MV-4-11 (cell line): Measurements from ENCODE around the gene TNS3.
"Not testable (repeated sequence)": the region's sequence is repeated elsewhere in the genome, so short reads cannot be mapped to it uniquely, and the experiment has no call there.

Experiments
- DNase-seq: peaks from one replicate; lab custom pipeline; 2025; lab: John Stamatoyannopoulos, UW

Gene TNS3

DNA sequence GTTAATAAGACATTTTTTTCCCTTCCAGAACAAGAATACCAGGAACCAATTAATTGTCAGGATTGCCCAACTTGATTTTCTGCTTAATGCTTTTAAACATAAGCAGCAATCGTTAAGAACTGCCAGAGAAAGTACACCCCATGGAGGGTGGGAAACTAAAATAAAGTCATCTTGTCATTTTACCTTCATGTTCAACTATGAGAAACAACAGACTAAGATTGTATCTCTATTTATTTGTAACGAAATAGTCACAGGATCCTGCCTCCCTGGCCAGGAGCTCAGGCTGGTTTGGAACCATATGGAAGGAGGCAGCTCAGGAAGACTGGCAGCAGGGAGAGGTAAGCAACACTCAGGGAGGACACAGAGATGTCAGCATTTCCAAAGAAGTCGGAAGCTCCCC is 129.6 kb downstream of the TNS3 start:
- no peak for DNase-seq

DNA sequence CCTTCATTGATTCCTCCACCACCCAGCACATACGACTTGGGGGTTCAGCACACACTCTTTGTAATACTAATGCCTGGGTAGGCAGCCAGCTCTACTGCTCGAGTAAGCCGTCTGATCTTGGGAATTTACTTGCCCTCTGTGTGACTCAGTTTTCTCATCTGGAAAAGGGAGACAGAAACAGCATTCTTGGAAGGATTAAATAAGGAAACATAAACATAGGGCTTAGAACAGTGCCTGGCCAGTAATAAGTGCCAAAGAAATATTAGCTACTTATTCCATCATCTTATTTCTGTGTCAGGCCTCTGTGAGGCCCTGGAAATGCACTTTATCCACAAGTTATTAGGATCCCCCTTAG is 130.1 kb downstream of the TNS3 start:
- no peak for DNase-seq

DNA sequence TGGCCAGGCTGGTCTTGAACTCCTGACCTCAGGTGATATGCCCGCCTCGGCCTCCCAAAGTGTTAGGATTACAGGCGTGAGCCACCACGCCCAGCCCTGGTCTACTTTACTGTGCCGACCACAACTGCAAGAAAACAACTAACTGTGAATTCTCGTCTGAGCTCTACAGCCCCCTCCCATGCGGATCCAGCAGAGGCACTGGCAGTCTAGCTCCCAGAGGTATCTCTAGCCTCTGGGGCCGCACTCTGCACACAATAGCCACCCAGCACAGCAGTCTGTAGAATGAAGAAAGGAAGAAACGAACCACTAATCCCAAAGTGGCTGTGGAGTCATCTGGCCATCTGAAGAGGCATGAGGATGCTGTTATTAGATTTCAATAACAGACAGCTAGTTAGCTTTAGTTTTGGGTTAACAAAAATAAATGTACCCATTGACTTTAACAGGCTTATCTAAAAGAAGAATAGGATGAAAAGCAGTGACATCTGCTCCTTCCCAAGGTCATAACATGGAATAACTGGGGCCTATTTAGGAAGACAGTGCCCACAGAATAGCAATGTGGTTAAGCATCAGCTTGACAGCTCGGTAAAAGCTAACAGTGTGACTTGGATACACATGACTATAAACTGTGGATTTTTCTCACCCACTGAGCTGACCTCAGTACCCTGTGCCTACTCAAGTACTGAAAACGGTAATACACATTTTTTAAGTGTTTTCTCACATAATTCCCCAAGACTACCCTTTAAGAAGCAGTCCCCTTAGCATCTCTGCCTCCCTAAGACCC is 131.9 kb downstream of the TNS3 start:
- no peak for DNase-seq

DNA sequence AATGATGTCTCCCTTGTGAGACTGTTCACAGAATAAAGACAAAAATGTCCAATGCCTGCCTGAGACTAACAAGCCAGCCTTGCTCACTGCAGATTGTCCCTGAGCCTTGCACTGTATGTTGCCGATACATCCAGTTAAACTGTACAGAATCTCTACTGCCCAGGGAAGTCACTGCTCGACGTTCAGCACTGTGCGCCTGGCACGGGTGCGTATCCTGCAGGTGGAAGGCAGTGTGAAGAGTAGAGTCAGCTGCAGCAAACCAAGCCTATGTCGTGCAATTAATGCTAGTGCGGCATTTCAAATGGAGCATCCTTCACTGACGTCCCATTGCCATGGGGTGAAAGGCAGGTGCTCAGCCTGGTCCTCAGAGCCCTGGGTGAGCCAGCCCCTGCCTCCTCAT is 132.9 kb downstream of the TNS3 start:
- no peak for DNase-seq

DNA sequence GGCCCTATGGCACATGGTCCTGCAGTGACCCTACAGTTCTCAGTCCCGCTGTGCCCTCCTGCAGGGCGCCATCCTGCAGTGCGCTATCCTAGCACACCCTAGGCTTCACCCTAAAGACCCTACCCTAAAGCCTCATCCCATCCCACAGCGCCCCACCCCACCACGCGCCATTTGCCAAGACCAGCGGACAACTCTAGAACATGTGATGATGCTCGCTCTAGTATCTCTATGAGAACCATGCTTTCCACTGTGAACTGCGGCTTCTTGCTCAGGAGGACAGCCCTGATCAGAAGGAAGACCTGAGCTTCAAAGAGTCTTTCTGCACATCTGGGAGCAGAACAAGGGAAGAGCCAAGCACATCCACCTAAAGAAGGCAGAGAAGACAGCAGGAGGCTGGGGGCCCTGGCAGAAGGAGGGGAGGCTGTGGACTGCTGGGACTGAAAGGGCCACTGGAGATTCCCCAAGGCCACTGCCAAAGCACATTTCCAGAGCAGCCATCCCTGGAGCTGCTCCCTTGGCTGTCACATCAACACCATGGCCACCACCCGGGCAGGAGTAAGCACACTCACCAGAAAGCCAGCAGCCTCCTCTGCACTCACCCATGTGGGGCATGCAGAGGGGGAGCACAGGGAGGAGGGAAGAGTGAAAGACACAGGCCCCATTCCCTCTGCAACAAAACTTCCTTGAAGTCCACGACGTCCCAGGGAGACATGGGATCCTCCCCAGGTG is 134.1 kb downstream of the TNS3 start:
- no peak for DNase-seq

DNA sequence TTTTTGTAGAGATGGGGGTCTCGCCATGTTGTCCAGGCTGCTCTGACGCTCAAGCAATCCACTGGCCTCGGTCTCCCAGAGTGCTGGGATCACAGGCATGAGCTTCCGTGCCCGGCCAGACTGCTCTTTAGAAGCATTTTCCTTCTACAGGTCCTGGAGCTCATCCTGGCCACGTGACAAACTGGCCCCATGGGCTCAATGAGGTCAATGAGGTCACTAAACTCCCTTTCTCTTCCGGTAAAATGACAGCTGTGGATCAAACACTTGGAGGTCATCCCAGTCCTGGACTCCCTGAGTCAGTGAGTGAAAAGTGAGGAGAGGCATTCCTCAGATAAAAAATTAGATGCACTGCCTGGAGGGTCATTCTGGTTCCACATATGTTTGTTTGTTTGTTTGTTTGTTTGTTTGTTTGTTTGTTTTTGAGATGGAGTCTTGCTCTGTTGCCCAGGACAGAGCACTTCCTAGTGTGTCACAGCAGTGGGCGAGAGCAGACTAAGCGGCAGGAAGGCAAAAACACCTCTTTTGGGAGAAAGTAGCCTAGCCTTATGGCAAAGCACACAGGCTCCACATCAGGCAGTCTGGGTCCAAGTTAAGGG is 134.9 kb downstream of the TNS3 start:
- DNase-seq: no peak

DNA sequence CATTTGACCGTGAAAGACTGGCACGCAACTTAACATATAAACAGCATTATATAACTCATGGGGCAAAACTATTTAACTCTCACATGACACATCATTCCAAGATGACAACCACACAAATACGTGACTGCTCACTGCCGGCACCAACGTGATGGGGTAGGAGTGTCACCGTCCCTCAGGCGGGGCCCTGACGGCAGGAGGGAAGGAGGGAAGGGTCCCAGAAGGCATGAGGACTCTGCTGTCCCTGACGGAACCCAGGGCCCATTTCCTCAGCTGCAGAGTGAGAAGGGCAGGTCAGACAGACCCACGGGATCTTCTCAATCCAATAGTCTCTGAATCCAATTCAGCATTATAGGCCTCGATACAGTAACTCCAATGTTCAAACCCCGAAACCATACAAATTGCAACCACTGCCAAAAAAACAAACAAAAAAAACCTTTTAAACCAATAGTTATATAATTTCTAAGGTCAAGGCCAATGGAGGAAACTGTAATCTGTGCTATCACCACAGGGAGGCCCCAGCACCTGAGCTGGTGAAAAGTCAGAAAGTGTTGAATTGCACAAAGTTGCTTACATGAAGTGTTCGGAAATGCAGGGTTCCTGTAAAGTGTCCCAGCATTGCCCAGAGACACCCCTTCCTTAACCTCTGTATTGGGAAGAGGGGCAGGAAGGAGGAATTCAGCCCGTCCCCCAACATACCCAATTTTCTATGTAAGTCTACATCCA is 137.4 kb downstream of the TNS3 start:
- DNase-seq: peak; percentile 8

DNA sequence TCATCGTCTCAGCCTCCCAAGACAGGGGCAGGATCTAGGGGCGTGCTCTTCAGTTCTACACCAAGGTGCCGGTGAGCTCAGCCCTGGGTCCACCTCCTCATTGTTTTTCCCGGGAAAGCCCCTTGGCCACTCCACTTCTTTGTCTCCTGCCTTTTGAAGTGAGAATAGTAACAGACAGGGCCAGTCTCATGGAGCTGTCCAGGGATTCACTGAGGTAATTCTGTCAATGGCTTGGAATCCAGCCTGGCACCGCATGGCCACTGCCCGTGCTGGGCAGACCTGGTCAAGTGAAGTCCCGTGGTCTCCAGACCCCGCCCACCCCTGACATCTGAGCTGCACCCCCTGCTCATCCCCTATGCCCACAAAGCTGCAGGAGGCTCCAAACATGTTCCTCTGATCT is 138.9 kb downstream of the TNS3 start:
- no peak for DNase-seq

DNA sequence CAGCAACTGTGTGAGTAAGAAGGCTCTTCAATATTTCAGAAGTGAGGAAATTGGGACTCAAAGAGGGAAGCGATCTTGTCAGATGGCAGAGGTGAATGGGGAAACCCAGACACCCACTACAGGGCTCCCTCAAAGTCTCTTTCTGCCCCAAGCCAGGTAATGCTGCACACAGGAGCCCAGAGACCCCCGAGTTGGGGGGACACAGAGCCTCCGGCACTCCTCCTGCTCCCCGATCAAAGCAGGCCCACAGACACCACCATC is 139.4 kb downstream of the TNS3 start:
- no peak for DNase-seq

DNA sequence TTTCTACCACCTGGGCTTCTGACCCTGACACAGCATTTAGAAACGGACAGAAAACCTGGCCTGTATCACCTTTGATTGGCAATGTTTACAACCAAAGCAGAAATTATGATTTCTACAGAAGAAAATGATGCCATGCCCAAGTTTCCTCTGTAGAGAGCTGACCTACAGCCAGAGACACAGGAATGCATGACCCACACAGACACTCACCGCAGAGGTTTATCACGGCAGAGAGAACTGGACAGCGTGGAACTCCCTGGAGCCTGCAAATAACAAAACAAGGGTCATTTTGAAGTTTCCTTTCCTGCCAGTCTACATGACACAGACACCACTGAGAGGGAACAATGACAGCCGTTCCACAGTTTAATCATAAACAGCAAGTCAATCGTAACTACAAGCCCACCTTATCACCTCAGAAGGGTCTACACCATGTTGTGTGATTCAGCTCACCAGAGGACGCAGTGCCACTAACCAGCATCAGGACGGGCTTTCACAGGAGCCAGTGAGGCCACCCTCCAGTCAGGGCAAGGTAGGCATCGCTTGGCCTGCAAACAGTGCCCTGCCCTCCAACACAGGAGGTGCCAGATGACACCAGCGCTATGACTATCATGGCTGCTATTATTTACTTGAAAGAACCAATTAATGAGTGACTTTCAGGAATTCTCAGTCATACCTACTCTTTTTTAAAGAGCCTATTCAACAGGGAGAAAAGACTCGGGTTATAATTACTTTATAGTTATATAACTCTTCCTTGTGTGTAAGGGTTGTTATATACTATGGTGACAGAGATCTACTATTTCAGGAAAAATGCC is 139.9 kb downstream of the TNS3 start:
- no peak for DNase-seq

DNA sequence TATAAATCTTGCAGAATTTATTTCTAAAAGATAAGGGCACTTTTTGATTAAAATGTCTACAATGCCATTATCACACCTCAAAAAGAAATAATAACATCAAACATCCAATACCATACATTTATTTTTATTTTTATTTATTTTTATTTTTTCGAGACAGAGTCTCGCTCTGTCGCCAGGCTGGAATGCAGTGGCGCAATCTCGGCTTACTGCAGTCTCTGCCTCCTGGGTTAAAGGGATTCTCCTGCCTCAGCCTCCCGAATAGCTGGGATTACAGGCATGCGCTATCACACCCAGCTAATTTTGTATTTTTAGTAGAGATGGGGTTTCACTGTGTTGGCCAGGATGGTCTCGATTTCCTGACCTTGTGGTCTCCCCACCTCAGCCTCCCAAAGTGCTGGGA is 140.9 kb downstream of the TNS3 start:
- DNase-seq: not testable (repeated sequence)

DNA sequence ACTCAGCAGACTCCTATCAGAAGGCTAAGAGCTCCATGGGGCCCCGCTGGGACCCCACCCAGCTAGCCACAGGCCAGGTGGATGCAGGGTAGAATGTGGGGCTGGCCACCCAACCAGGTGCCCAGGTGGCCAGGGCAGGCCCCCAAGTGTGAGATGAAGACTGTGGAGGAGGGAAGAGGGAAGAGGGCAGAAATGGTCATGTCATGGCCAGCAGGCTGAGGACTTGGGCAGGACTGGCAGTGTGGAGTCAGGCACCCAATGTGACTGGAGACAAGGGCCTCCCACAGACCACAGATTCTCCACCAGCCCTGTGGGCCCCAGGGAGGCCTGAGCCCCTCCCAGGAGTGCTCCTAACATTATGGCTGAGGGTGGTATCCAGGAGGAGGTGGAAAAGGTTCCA is 141.6 kb downstream of the TNS3 start:
- DNase-seq: no peak

DNA sequence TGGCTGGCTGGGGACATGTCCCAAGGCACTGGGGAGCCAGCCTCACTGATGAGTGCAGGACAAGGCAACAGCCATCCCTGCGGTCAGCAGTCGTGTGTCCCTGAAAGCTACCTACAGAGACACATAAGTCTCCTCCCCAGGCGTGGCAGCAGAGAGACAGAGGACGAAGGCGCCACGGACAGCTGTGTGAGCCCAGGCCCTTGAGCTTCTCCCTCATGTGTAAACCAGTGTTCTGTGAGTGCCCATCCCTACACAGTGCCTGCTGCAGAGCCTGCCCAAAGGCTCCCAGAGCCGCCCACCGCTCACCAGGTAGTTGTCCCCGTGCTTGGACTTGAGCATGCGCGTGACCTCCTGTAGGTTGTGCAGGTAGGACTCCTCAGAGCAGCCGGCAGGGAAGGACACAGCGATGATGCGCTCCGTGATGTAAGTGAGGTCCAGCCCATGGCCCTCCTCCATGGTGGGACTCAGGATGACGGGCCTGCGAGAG is 142.7 kb downstream of the TNS3 start:
- DNase-seq: no peak

DNA sequence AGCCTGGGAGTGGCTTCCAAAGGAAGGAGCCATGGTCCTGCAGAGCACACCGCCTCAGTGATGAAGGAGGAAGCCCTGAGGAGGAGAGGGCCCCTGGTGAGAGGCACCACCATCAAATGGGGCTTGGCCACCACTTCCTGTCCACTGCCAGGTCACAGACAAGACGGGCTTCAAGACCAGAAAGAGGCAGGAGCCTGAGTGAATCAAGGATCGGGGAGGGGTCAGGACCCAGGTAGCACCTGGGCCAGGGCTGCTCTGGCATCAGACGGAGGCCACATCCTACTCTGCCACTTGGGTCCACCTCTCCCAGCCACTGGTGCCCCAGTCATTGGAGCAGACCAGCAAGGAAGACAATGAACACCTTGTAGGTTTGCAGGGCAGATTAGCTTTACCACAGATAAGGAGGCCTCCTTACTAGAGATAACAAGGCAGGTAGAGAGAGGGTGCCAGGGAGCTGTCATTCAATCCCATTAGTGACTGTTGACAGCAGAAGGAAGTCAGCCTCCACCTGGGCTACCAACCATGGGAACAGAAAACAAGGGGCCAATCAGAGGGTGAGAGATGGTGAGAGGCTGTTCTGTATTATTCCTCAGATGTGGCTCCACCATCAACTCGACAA is 143.4 kb downstream of the TNS3 start:
- DNase-seq: no peak

DNA sequence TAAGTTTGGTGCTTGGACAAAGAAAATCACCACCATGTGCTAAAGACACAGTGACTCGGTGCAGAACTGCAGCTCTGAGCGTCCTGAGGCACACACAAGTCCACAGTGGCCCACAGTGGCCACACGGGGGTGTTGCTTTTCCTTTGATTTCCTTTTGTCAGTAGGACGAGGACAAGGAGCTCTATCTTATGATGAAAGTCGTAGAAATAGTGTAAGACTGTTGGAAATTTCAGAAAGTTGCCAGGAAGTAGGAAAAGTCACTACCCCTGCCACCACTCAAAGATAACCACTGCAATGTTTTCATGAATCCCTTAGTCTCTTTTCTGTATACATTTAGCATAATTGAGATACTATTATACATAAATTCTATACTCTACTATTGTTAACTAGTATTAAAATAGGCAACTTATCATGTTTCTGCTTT is 146.0 kb downstream of the TNS3 start:
- peak; percentile 38 for DNase-seq

DNA sequence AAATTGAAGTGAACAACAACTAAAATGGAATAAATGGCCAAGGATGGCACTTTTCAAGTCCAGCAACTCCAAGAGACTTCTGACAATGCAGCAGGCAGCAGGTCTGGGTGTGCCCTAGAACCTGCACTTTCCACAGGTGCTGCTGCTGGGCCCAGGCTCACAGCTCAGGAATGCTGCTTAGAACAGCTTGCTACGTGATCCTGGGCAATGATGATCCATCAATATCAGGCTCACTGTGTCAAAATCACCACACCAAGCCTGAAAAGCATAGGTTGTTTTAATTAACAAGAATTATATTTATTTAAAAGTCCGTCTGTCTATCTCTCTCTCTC is 148.4 kb downstream of the TNS3 start:
- no peak for DNase-seq

DNA sequence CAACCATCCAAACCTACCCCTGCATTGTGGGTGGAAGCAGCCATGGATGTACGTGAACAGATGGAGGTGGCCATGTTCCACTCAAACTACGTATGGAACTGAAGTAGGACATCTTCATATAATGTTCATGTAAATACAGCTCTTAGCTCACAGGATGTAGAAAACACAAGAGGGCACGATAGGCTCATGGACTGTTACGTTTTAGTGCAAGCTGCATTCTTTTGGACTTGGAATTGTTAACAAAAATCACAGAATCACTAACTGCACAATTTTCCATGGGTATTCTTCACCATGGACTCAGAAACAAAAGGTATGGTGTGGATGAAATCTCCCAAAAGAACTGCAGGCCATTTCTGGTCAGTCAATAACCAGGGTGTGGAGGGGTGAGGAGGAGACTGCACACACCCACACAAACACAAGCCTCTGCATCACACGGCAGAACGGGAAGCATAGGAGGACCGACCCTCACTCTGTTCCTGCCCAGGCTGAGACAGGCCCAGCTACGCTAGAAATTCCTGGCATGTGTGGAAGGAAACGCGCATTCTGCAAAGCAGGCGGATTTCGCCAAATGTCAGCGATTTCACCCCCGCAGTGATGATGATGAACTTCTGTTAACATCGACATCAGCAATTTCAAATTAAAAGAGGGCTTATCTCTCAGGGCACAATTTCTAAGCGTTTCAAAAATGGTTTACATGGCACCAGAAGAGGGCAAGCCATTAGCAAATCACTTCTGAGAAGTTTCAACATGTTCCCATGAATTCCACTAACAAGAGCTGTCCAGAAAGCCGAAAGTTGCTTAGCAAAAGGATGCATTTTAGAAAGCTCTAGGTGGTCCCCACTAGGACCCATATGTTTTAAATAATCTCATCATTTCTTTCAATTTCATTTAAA is 149.0 kb downstream of the TNS3 start:
- no peak for DNase-seq

DNA sequence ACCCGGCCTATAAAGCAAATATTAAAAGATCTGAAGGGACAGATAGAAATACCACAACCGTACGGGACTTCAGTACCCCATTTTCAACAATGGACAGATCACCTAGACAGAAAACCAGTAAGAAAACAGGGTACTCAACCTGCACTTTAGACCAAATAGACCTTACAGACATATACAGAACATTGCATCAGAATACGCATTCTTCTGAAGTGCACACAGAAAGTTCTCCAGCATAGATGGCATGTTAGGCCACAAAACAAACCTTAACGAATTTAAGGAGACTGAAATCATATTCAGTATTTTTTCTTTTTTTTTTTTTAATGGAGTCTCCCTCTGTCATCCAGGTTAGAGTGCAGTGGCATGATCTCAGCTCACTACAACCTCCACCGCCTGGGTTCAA is 151.5 kb downstream of the TNS3 start:
- no peak for DNase-seq

DNA sequence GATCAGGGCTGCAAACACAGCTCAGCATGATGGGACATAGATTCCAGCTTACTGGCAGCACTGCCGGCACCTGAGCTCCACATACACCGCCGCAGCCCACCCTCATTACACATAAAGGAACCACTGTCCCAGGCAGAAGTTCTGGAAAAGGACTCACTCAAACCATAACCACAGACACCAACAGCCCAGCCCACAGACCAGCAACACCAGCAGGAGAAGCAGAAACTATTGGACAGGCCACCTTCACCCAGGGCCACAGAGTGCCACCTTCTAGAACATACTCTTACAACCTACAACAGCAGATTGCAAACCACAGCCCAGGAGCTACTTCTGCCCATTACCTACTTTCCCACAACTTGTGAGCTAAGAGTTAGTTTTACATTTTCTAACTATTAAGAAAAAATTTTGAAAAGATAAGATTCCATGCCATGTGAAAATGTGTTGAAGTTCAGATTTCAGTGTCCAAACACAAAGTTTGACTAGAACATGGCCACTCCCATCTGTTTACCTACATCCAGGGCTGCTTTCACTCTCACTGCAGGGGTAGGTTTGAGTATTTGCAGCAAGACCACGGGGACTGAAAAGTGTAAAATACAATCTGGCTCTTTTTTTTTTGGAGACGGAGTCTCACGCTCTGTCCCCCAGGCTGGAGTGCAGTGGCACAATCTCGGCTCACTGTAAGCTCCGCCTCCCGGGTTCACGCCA is 153.0 kb downstream of the TNS3 start:
- DNase-seq: no peak
